ENCODE data around the gene LILRB2. TPM values are rescaled to one million over a fixed set of nuclear protein-coding genes. Genes with fewer than 3 reads are reported as not detected.

The LILRB2 gene
- total RNA-seq, 1 experiment from 2014 or later = not detected

- Histone ChIP-seq H3K27me3 (ENCODE audit: insufficient read depth, low read length) (no peaks in the 10 kb centered on the region), H4K8ac (replicated peaks; ENCODE audit: insufficient read length, low read depth, low read length) (no peak overlapping the region), H3K4ac (ENCODE audit: low read depth, low read length) (no peak overlapping the region), H3K9me3 (ENCODE audit: control insufficient read depth, low read depth, low read length) (no peaks in the 10 kb centered on the region), H3T11ph (ENCODE audit: low read length) (no peak overlapping the region), H3K79me2 (ENCODE audit: insufficient read depth, low read length) (no peaks in the 10 kb centered on the region), H2BK12ac (ENCODE audit: insufficient read length, low read depth, low read length) (no peak overlapping the region), H2BK15ac (ENCODE audit: low read depth, low read length) (no peak overlapping the region), H2BK5ac (ENCODE audit: insufficient read length, low read length) (no peak overlapping the region), H3K79me1 (ENCODE audit: insufficient read depth, low read depth, low read length, poor library complexity, severe bottlenecking) (no peaks in the 10 kb centered on the region), H3K23ac (ENCODE audit: insufficient read length, low read depth, low read length) (no peak overlapping the region), H3K4me1 (ENCODE audit: insufficient read depth, low read length) (no peaks in the 10 kb centered on the region), H2BK20ac (ENCODE audit: low read depth, low read length, poor library complexity, severe bottlenecking) (no peak overlapping the region), H4K5ac (ENCODE audit: insufficient read length, low read depth, low read length) (no peak overlapping the region), H3K23me2 (ENCODE audit: insufficient read length, low read depth, low read length, poor library complexity, severe bottlenecking) (no peaks in the 10 kb centered on the region), H2AFZ (ENCODE audit: low read length) (no peak overlapping the region), H4K91ac (ENCODE audit: insufficient read length, low read depth, low read length) (no peak overlapping the region), H4K20me1 (ENCODE audit: control insufficient read depth, insufficient read depth, insufficient read length) (no peaks in the 10 kb centered on the region), H3K27ac (ENCODE audit: insufficient read length, low read depth, low read length) (no peak overlapping the region), H3K56ac (ENCODE audit: insufficient read length, low read depth, low read length) (no peak overlapping the region), H3K14ac (ENCODE audit: insufficient read depth, low read length) (no peak overlapping the region), H3K18ac (ENCODE audit: insufficient read length, low read depth, low read length) (no peak overlapping the region), H2BK120ac (ENCODE audit: low read depth, low read length, poor library complexity, severe bottlenecking) (no peak overlapping the region), H2AK5ac (ENCODE audit: insufficient read length, low read length) (no peak overlapping the region), H3K9ac (ENCODE audit: extremely low read depth, insufficient read length, low read length) (no peak overlapping the region), H3K4me2 (ENCODE audit: insufficient read depth, insufficient read length, low read length) (no peak overlapping the region)
- no peaks in the 10 kb centered on the region for H3K4me1 Mint-ChIP-seq
- no peak overlapping the region for H3K4me3 Mint-ChIP-seq
- peaks cover 34% of the 10 kb centered on the region for H3K27me3 Mint-ChIP-seq (ENCODE audit: low read depth)
- WGBS (ENCODE audit: extremely low coverage, insufficient read length, low lambda C conversion rate) = no CpG with 5 or more reads among the region's 5 CpGs
- no peak for DNase-seq
- peaks cover 4 to 71% of the 10 kb centered on the region in 2 experiments for H3K9me3 Mint-ChIP-seq
- no peak overlapping the region for H3K27ac Mint-ChIP-seq
- no peaks in the 10 kb centered on the region for H3K36me3 Mint-ChIP-seq (ENCODE audit: insufficient read depth in 1 of 3, low read depth in 3 of 3)
- TF ChIP-seq, protein P1, sequence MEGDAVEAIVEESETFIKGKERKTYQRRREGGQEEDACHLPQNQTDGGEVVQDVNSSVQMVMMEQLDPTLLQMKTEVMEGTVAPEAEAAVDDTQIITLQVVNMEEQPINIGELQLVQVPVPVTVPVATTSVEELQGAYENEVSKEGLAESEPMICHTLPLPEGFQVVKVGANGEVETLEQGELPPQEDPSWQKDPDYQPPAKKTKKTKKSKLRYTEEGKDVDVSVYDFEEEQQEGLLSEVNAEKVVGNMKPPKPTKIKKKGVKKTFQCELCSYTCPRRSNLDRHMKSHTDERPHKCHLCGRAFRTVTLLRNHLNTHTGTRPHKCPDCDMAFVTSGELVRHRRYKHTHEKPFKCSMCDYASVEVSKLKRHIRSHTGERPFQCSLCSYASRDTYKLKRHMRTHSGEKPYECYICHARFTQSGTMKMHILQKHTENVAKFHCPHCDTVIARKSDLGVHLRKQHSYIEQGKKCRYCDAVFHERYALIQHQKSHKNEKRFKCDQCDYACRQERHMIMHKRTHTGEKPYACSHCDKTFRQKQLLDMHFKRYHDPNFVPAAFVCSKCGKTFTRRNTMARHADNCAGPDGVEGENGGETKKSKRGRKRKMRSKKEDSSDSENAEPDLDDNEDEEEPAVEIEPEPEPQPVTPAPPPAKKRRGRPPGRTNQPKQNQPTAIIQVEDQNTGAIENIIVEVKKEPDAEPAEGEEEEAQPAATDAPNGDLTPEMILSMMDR (conservative IDR thresholded peaks at IDR 0.05) = no peak
Measured at GRCh38 chr19:54311486-54311885, 30.6 kb upstream of the LILRB2 start.
